Superior temporal gyrus (tissue), 1 donor: ENCODE data around the gene MYLK.
A peak's percentile ranks its signal among the peaks of the same experiment; 100 is the strongest.
"Not testable (repeated sequence)": the region's sequence is repeated elsewhere in the genome, so short reads cannot be mapped to it uniquely, and the experiment has no call there.

ENCODE experiments used
- DNase-seq: peaks from one replicate; pipeline ENCODE4 v3.0.0-alpha.2; 2016; ENCODE audit errors: extremely low spot score

MYLK gene

GRCh38 chr3:123626881-123627280 is 257.3 kb downstream of the MYLK start:
- DNase-seq, result no peak

DNA sequence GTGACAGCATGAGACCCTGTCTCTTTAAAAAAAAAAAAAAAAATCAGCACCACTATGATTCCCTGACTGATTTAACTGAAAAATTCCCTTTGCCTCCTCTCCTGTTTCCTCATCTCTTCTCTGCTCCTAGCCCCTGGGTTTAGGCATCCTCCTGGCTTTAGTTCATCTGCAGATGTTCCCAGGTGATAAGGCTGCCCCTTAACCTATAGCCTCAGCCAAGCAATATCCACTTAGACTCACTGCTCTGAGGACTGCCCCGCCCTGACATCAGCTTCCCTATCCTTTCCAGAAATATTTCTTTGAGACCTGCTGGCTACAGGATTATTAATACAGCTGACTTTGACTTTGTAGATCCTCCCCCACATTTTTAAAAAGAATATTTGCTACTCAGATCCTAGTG is 259.8 kb downstream of the MYLK start:
- no peak for DNase-seq

GRCh38 chr3:123623346-123623880 is 260.7 kb downstream of the MYLK start:
- no peak for DNase-seq

DNA sequence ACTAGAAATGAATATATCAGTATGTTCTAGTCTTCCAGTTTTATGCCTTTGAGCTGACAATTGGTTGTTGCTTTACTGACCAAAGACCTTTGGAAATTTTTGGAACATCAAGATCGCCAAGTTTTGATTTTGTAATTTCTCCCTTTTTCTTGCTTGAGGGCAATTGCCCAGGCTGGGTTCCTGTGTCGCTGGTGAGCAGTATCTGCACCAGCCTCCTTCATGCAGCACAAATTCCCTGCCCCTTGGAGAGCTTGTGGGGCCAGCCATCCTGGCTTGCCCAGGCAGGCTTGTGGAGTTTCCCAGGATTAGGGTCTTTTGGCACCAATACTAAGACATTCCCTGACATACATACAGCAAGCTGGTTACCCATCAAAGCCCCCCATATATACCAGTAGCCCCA is 261.4 kb downstream of the MYLK start:
- DNase-seq, result no peak

- DNase-seq, result no peak
Measured at GRCh38 chr3:123621850-123622189, 262.3 kb downstream of the MYLK start.

DNA sequence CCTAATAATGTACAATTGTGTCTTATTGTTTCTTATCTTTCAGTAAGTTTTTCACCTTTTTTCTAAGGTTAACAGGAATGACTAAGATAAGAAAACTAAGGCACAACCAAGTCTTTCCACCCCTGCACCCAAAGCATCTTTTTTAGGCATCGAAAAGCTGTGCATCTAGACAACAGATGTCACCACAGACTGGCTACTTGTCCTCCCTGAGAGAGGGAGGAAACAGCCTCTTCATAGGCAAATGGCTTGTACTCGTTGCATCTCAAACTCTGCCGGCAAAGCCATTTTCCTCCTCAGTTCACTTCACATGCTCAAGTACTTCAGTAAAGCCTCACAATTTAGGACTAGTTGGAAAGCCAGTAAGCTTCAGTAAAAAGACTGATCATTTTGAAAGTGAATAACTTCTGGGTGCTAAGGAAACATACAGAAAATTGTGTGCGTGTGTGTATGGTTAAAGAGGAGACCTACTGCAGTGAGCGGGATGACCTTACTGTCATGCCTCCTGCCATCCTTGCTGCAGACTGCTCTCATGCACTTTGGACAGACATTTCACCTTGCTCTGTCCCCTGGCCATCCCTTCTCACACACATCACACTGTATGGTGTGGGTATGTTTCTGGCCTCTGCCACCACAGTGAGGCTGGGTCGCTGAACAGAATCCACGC is 262.8 kb downstream of the MYLK start:
- DNase-seq, result peak; percentile 63

DNA sequence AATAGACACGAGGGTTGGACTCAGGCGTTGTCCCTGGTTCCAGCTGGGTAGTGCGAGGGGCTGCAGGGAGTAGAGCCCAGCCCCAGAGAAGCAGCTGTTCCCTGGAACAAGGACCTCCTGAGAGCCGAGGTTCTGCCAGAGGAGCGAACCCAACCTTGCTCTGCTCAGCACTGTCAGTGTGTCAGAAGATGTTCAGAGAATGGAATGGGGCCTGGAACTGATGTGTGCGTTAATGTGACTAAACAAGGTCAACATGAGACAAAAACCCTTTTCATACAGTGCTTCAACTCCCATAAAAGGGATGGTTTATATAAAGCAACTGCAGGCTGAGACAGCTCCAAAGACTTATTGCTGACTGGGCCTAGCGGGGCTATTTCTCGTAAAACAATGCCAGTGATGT is 263.8 kb downstream of the MYLK start:
- peak; percentile 84 for DNase-seq

GRCh38 chr3:123618768-123619484 is 265.2 kb downstream of the MYLK start:
- DNase-seq, result peak; percentile 77

DNA sequence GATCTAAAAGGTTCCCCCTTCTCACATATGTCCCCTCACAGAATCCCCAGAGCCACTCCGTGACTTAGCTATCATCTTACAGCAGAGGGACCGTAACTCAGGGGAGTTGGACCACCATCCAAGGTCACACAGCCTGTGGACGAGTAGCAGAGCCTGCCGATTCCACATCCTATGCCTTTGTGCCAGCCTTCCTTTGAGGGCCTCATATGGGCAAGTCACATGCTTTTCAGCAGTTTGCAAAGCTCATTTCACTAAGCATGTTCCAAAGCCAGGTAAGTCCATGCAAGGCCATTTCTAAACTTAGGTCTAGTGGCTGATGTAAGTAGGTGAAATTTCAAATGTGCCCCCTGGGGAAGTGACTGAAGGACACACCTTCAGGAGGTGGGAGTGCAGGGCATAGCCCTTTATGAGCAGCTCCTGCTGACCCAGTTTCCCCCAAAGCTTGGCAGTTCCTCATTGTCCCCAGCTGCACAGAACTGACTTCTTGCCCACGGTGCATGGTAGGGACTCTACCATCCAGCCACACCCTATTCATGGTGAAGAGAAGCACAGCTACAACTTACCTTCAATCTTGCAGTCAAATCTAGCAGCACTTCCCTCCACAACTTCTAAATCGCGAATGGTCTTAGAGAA is 265.9 kb downstream of the MYLK start:
- DNase-seq, result no peak

GRCh38 chr3:123616593-123616992 is 267.5 kb downstream of the MYLK start:
- DNase-seq, result no peak

GRCh38 chr3:123613543-123613942 is 270.6 kb downstream of the MYLK start:
- DNase-seq, result no peak

DNA sequence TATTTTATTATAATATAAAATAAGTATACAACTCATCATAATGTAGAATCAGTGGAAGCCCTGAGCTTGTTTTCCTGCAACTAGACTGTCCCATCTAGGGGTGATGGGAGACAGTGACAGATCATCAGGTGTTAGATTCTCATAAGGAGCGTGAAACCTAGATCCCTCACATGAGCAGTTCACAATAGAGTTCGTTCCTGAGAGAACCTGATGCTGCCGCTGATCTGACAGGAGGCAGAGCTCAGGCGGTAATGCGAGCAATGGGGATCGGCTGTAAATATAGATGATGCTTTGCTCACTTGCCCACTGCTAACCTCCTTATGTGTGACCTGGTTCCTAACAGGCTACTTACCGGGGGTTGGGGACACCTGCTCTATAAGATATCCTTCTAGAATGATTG is 272.5 kb downstream of the MYLK start:
- DNase-seq, result not testable (repeated sequence)

DNA sequence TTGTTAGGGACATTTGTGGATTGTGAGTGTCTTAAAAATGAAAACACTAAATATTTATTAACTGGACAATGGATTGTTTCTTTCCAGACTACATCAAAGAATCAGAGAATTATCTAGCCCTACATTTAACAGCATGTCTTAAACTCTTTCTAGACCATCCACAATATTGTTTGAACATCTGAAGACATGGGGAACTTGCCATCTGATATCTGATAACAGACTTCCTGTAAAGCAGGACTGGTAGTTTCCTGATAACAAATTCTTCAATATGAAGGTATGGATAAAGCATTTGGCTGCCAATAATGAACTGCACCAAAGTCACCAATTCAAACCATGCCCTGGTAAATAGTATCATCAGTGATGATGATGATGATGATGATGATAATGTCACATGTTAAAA is 273.1 kb downstream of the MYLK start:
- DNase-seq, result no peak

- DNase-seq, result no peak
Measured at GRCh38 chr3:123610331-123610730, 273.8 kb downstream of the MYLK start.

GRCh38 chr3:123609063-123609462 is 275.1 kb downstream of the MYLK start:
- no peak for DNase-seq

GRCh38 chr3:123608263-123608937 is 275.7 kb downstream of the MYLK start:
- no peak for DNase-seq

DNA sequence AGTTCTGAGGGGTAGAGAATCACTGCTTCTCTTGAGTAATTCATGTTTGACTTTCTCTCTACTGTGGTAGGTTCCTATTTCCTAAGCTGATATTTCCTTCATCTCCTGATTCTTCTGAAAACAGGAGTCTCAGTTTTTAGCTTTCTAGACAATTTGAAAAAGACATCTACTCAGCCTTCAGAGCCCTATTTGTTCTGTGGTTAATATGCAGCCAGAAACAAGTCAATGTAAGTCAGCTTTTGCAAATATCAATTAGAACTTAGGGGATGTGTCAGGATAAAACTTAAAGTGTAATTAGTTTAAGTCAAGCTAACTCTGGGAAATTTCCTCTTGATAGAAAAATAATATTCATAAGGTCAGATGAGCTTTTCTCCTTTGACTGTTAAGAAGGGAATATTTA is 277.6 kb downstream of the MYLK start:
- DNase-seq, result no peak

GRCh38 chr3:123605789-123606234 is 278.3 kb downstream of the MYLK start:
- DNase-seq, result no peak

DNA sequence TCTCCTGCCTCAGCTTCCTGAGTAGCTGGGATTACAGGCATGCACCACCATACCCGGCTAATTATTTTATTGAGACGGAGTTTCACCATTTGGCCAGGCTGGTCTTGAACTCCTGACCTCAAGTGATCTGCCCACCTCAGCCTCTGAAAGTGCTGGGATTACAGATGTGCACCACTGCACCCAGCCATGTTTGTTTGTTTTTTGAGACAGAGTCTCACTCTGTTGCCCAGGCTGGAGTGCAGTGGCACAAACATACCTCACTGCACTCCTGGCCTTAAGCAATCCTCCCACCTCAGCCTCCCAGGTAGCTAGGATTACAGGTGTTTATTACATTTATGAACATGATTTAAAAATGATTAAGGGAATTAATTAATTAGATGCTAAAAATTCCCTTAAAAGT is 281.0 kb downstream of the MYLK start:
- DNase-seq, result not testable (repeated sequence)

- DNase-seq, result no peak
Measured at GRCh38 chr3:123602325-123602724, 281.8 kb downstream of the MYLK start.

- not testable (repeated sequence) for DNase-seq
Measured at GRCh38 chr3:123600863-123601262, 283.3 kb downstream of the MYLK start.

- no peak for DNase-seq
Measured at GRCh38 chr3:123597561-123597960, 286.6 kb downstream of the MYLK start.
